Ishikawa (cell line): ENCODE results near the gene NOX3.

Experiments
- CEBPB ChIP-seq: IDR thresholded peaks from 2 replicates; pipeline ENCODE4 v1.6.1; 2012
- CREB1 ChIP-seq: IDR thresholded peaks from 2 replicates; pipeline ENCODE4 v1.6.1; 2012; ENCODE audit warnings: low read depth
- EGR1 ChIP-seq: IDR thresholded peaks from 2 replicates; pipeline ENCODE4 v1.6.1; 2012
- EP300 ChIP-seq: IDR thresholded peaks from 2 replicates; pipeline ENCODE4 v1.6.1; 2012; ENCODE audit warnings: borderline replicate concordance
- FOXM1 ChIP-seq: IDR thresholded peaks from 2 replicates; pipeline ENCODE4 v1.6.1; 2012; ENCODE audit warnings: low read depth, borderline replicate concordance
- NFIC ChIP-seq: IDR thresholded peaks from 2 replicates; pipeline ENCODE4 v1.6.1; 2012
- RAD21 ChIP-seq: IDR thresholded peaks from 2 replicates; pipeline ENCODE4 v1.6.1; 2012; ENCODE audit warnings: low read depth
- TAF1 ChIP-seq: IDR thresholded peaks from 2 replicates; pipeline ENCODE4 v1.6.1; 2012; ENCODE audit warnings: low read depth, mild to moderate bottlenecking
- TCF12 ChIP-seq: IDR thresholded peaks from 2 replicates; pipeline ENCODE4 v1.6.1; 2012; ENCODE audit warnings: low read depth
- TEAD4 ChIP-seq: IDR thresholded peaks from 2 replicates; pipeline ENCODE4 v1.6.1; 2012
- YY1 ChIP-seq: IDR thresholded peaks from 2 replicates; pipeline ENCODE4 v1.6.1; 2012; ENCODE audit warnings: low read depth
- ZBTB7A ChIP-seq: IDR thresholded peaks from 2 replicates; pipeline ENCODE4 v1.6.1; 2012; ENCODE audit warnings: low read depth
- TF ChIP-seq, protein P1 (sequence below): IDR thresholded peaks from 2 replicates; pipeline ENCODE4 v1.6.1; 2012
- TF ChIP-seq, protein P2 (sequence below): IDR thresholded peaks from 2 replicates; pipeline ENCODE4 v1.6.1; 2012; ENCODE audit warnings: low read depth, mild to moderate bottlenecking
- TF ChIP-seq, protein P3 (sequence below): IDR thresholded peaks from 2 replicates; pipeline ENCODE4 v1.6.1; 2012

Gene NOX3

DNA sequence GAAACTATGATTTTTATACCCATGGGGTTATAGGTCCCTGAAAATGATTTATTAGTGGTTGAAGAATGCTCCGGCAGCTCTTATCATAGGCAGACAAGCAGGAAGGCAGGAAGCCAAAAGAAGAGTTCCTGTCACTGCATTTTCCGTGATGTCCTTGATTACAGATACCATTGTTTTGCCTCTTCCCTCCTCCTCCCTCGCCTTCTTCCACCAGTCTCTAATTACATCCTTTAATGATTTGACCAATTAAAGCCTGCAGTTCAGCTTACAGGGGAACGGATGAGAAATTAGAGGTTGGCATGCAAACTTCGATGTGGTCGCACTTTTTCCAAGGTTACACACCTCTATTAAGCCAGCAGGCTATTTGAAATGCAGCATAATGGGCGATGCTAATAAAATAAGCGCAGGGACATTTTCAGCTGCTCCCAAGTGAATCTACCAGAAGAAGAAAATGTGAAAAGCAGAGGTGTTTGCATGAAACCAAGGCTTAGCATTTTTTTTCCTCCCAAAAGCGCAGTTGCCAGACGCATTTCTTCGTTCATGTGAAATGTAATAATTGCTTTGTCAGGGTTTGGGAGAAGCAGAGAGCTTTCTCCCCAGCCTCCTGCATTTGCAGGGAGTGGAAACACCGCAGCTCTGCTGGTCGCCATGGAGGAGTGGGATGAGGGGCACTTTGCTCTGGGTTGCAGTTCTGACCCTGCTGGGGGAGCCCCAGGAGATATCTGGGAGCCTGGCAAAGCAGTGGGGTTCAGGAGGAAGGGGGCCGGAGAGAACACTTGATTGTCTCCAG, 6.0 kb downstream of the NOX3 start:
- TF ChIP-seq RAD21 = no peak
- TF ChIP-seq CREB1 = no peak
- no peak for TF ChIP-seq TCF12
- TF ChIP-seq CEBPB = no peak
- no peak for TF ChIP-seq EGR1
- no peak for TF ChIP-seq FOXM1
- TF ChIP-seq TAF1 = no peak
- TF ChIP-seq, protein P1, sequence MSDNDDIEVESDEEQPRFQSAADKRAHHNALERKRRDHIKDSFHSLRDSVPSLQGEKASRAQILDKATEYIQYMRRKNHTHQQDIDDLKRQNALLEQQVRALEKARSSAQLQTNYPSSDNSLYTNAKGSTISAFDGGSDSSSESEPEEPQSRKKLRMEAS = no peak
- no peak for TF ChIP-seq YY1
- TF ChIP-seq EP300 = no peak
- TF ChIP-seq ZBTB7A = no peak
- TF ChIP-seq NFIC = no peak

DNA sequence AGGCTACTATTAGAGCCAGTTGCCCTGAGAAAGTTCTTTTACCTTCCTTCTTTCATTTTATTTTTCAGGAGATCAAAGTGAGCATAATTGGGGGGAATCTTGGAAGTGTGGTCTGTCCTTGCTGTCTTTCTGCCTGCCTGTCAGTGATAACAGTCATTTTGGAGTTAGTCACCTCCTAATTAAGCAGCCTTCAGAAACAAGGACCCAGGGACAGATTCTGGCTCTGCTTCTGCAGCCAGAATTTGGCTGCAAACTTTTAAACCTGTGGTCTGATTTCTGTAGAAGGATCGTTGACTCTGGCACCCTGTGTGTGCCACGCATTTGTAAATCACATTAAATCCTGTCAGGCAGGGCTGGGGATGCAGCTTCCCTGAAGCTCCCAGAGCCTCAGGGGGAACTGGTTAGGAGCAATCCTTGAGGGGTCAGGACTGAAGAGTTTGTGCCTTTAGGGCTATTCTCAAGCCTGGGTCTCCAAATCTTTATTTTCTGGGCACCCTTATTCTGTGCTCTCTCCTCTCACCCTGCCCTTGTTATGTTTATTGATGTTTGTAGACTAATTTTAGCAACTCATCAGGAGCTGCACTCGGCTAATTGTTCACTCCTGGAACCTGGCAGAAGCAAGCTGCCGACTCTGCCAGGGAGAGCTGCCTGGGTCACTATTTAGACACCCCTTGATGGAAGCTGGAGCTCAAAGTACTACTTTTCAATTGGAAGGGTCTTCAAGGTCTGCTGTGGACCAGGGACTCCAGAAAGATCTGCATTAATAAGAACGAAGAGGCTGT, 6.8 kb downstream of the NOX3 start:
- TF ChIP-seq, protein P1 = no peak
- TF ChIP-seq, protein P2, sequence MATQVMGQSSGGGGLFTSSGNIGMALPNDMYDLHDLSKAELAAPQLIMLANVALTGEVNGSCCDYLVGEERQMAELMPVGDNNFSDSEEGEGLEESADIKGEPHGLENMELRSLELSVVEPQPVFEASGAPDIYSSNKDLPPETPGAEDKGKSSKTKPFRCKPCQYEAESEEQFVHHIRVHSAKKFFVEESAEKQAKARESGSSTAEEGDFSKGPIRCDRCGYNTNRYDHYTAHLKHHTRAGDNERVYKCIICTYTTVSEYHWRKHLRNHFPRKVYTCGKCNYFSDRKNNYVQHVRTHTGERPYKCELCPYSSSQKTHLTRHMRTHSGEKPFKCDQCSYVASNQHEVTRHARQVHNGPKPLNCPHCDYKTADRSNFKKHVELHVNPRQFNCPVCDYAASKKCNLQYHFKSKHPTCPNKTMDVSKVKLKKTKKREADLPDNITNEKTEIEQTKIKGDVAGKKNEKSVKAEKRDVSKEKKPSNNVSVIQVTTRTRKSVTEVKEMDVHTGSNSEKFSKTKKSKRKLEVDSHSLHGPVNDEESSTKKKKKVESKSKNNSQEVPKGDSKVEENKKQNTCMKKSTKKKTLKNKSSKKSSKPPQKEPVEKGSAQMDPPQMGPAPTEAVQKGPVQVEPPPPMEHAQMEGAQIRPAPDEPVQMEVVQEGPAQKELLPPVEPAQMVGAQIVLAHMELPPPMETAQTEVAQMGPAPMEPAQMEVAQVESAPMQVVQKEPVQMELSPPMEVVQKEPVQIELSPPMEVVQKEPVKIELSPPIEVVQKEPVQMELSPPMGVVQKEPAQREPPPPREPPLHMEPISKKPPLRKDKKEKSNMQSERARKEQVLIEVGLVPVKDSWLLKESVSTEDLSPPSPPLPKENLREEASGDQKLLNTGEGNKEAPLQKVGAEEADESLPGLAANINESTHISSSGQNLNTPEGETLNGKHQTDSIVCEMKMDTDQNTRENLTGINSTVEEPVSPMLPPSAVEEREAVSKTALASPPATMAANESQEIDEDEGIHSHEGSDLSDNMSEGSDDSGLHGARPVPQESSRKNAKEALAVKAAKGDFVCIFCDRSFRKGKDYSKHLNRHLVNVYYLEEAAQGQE = no peak
- TF ChIP-seq NFIC (no peak), CREB1 (no peak), EGR1 (no peak), RAD21 (no peak), ZBTB7A (no peak)

DNA sequence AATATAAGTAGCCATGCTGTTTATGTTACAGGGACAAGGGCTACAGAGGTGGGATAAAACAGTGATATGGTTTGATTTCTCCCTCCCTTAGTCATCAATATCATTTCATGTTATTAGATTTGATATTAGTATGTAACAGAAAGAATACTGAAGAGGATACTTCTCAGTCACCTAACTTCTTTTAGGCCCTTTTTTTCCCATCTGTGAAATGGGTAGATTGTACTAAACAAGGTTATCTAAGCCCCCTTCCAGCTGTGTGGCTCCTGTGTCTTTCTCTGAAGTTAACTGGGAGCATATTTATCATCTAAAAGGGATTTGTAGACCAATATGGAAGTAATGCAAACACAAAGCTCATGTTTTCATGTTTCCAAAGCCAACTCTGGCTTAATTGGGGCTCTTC, 7.7 kb downstream of the NOX3 start:
- TF ChIP-seq, protein P1 = no peak
- TF ChIP-seq EGR1 (no peak), RAD21 (no peak)

DNA sequence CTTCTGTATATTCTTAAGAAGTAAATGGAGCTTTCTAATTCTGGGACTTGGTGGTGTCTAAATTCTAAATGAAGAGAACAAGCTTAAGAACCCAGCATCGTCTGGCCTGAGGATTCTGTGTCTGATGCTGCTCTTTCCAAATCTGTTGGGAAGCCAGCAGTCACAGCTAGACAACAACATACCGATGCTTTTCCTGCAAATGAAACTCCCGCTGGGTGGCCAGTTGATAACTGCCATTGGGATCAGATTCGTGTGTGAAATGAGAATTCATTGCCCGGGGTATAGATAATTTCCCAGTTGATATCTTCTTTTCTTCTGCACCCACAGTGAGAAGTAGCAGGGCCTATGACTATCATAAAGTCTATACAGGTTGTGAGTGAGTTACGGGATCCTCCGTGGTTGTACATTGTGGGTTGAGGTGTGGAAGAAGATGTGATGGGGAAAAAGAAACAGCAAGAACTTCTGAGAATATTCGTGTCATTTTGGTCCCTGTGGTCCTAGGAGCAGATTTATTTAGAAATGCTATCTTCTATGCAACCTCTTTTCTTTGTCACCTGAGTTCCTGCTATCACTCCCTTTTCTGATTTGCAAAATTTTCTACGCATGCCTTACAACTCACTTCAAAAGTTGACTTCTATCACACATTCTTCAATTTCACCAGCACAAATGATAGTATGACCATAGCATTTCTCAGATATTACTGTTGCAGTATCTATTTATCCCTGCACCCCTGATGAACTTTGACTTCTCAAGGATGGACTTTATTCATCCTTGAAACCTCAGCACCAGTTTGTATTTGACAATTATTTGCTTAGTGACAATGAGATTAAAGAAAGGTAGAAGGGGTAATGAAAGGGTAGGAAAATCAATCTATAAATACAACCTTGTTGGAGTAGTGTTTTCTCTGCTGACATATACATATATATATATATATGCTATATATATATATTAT, 10.4 kb downstream of the NOX3 start:
- TF ChIP-seq EP300 (no peak), TCF12 (no peak), ZBTB7A (no peak), NFIC (no peak), YY1 (no peak), CEBPB (no peak), RAD21 (no peak)
- TF ChIP-seq, protein P1 = no peak

DNA sequence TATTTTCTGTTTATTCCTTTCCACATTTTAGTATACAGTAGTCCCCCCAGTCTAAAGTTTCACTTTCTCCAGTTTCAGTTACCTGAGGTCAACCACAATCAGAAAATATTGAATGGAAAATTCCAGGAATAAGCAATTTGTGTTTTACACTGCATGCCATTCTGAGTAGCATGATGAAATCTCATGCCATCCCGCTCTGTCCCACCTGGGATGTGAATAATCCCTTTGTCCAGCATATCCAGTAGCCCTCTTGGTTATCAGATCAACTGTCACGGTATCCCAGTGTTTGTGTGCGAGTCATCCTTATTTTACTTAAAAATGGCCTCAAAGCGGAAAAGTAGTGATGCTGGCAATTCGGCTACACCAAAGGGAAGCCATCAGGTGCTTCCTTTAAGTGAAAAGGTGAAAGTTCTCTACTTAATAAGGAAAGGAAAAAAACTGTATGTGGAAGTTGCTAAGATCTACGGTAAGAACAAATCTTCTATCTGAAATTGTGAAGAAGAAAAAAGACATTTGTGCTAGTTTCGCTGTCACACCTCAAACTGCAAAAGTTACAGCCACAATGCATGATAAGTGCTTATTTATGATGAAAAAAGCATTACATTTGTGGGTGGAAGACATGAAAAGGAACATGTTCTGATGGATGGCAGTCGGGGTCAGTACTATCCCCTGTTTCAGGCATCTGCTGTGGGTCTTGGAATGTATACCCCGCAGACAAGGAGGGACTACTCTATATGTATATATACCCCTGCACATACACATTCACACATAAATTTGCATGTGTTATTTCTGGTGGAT, 11.3 kb downstream of the NOX3 start:
- TF ChIP-seq CEBPB = no peak
- TF ChIP-seq, protein P3, sequence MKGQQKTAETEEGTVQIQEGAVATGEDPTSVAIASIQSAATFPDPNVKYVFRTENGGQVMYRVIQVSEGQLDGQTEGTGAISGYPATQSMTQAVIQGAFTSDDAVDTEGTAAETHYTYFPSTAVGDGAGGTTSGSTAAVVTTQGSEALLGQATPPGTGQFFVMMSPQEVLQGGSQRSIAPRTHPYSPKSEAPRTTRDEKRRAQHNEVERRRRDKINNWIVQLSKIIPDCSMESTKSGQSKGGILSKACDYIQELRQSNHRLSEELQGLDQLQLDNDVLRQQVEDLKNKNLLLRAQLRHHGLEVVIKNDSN = no peak
- TF ChIP-seq NFIC = no peak
- TF ChIP-seq, protein P2 = no peak
- TF ChIP-seq TCF12 = no peak
- TF ChIP-seq, protein P1 = no peak
- TF ChIP-seq TEAD4 = no peak
- TF ChIP-seq CREB1 = no peak
- TF ChIP-seq ZBTB7A = no peak
- no peak for TF ChIP-seq YY1
- TF ChIP-seq FOXM1 = no peak
- no peak for TF ChIP-seq TAF1
- no peak for TF ChIP-seq EP300
- TF ChIP-seq EGR1 = no peak
